Measurements from ENCODE around the gene SPTBN5.

Gene SPTBN5

GRCh38 chr15:41879321-41879845 lies 14.5 kb downstream of the SPTBN5 start:
- TF ChIP-seq TAF1 (IDR thresholded peaks at IDR 0.05; ENCODE audit: borderline replicate concordance, low read depth, low read length) (no peak), POLR2A (IDR thresholded peaks at IDR 0.05; ENCODE audit: low read depth, low read length) (no peak), POLR2AphosphoS5 (IDR thresholded peaks at IDR 0.05; ENCODE audit: low read depth, low read length) (no peak)
- no peak for DNase-seq (ENCODE audit: insufficient read length)
- FAIRE-seq: no peak

- FAIRE-seq: no peak
- TF ChIP-seq TAF1 (IDR thresholded peaks at IDR 0.05; ENCODE audit: borderline replicate concordance, low read depth, low read length) (no peak), POLR2A (IDR thresholded peaks at IDR 0.05; ENCODE audit: low read depth, low read length) (no peak), POLR2AphosphoS5 (IDR thresholded peaks at IDR 0.05; ENCODE audit: low read depth, low read length) (no peak)
- DNase-seq (ENCODE audit: insufficient read length): no peak
Observed at GRCh38 chr15:41878355-41878699, 15.5 kb downstream of the SPTBN5 start.

GRCh38 chr15:41877631-41878354 lies 16.1 kb downstream of the SPTBN5 start:
- no peak for FAIRE-seq
- TF ChIP-seq TAF1 (IDR thresholded peaks at IDR 0.05; ENCODE audit: borderline replicate concordance, low read depth, low read length): no peak
- TF ChIP-seq POLR2AphosphoS5 (IDR thresholded peaks at IDR 0.05; ENCODE audit: low read depth, low read length): no peak
- no peak for TF ChIP-seq POLR2A (IDR thresholded peaks at IDR 0.05; ENCODE audit: low read depth, low read length)
- DNase-seq (ENCODE audit: insufficient read length): no peak

GRCh38 chr15:41876689-41877088 lies 17.2 kb downstream of the SPTBN5 start:
- no peak for TF ChIP-seq TAF1 (IDR thresholded peaks at IDR 0.05; ENCODE audit: borderline replicate concordance, low read depth, low read length)
- DNase-seq (ENCODE audit: insufficient read length): no peak
- no peak for FAIRE-seq

GRCh38 chr15:41876007-41876406 lies 17.8 kb downstream of the SPTBN5 start:
- no peak for TF ChIP-seq POLR2AphosphoS5 (IDR thresholded peaks at IDR 0.05; ENCODE audit: low read depth, low read length)
- no peak for TF ChIP-seq POLR2A (IDR thresholded peaks at IDR 0.05; ENCODE audit: low read depth, low read length)
- TF ChIP-seq TAF1 (IDR thresholded peaks at IDR 0.05; ENCODE audit: borderline replicate concordance, low read depth, low read length): no peak
- FAIRE-seq: no peak
- no peak for DNase-seq (ENCODE audit: insufficient read length)

GRCh38 chr15:41874736-41875135 lies 19.1 kb downstream of the SPTBN5 start:
- no peak for TF ChIP-seq POLR2A (IDR thresholded peaks at IDR 0.05; ENCODE audit: low read depth, low read length)
- no peak for TF ChIP-seq POLR2AphosphoS5 (IDR thresholded peaks at IDR 0.05; ENCODE audit: low read depth, low read length)
- no peak for TF ChIP-seq TAF1 (IDR thresholded peaks at IDR 0.05; ENCODE audit: borderline replicate concordance, low read depth, low read length)
- FAIRE-seq (no peak), DNase-seq (ENCODE audit: insufficient read length) (no peak)

GRCh38 chr15:41873711-41874110 lies 20.1 kb downstream of the SPTBN5 start:
- FAIRE-seq (no peak), DNase-seq (ENCODE audit: insufficient read length) (no peak)
- no peak for TF ChIP-seq POLR2A (IDR thresholded peaks at IDR 0.05; ENCODE audit: low read depth, low read length)
- TF ChIP-seq POLR2AphosphoS5 (IDR thresholded peaks at IDR 0.05; ENCODE audit: low read depth, low read length): no peak
- no peak for TF ChIP-seq TAF1 (IDR thresholded peaks at IDR 0.05; ENCODE audit: borderline replicate concordance, low read depth, low read length)

GRCh38 chr15:41872166-41872747 lies 21.6 kb downstream of the SPTBN5 start:
- TF ChIP-seq TAF1 (IDR thresholded peaks at IDR 0.05; ENCODE audit: borderline replicate concordance, low read depth, low read length): no peak
- TF ChIP-seq POLR2A (IDR thresholded peaks at IDR 0.05; ENCODE audit: low read depth, low read length): no peak
- no peak for TF ChIP-seq POLR2AphosphoS5 (IDR thresholded peaks at IDR 0.05; ENCODE audit: low read depth, low read length)
- FAIRE-seq: no peak
- DNase-seq (ENCODE audit: insufficient read length): no peak

GRCh38 chr15:41871175-41871905 lies 22.5 kb downstream of the SPTBN5 start:
- TF ChIP-seq POLR2A (IDR thresholded peaks at IDR 0.05; ENCODE audit: low read depth, low read length) (no peak), POLR2AphosphoS5 (IDR thresholded peaks at IDR 0.05; ENCODE audit: low read depth, low read length) (no peak), TAF1 (IDR thresholded peaks at IDR 0.05; ENCODE audit: borderline replicate concordance, low read depth, low read length) (no peak)
- no peak for FAIRE-seq
- DNase-seq (ENCODE audit: insufficient read length): no peak

GRCh38 chr15:41870689-41871081 lies 23.2 kb downstream of the SPTBN5 start:
- DNase-seq (ENCODE audit: insufficient read length) (no peak), FAIRE-seq (no peak)
- TF ChIP-seq POLR2AphosphoS5 (IDR thresholded peaks at IDR 0.05; ENCODE audit: low read depth, low read length) (no peak), TAF1 (IDR thresholded peaks at IDR 0.05; ENCODE audit: borderline replicate concordance, low read depth, low read length) (no peak), POLR2A (IDR thresholded peaks at IDR 0.05; ENCODE audit: low read depth, low read length) (no peak)

GRCh38 chr15:41869770-41870688 lies 23.8 kb downstream of the SPTBN5 start:
- FAIRE-seq (no peak), DNase-seq (ENCODE audit: insufficient read length) (no peak)
- no peak for TF ChIP-seq TAF1 (IDR thresholded peaks at IDR 0.05; ENCODE audit: borderline replicate concordance, low read depth, low read length)
- no peak for TF ChIP-seq POLR2A (IDR thresholded peaks at IDR 0.05; ENCODE audit: low read depth, low read length)
- no peak for TF ChIP-seq POLR2AphosphoS5 (IDR thresholded peaks at IDR 0.05; ENCODE audit: low read depth, low read length)
